ENCODE data around the gene MTURN. TPM values are rescaled to one million over a fixed set of nuclear protein-coding genes. Genes with fewer than 3 reads are reported as not detected.

The MTURN gene
- polyA plus RNA-seq, 3 donors, result 5.9 to 7.9 (median 7.5) TPM

- TF ChIP-seq CTCF (IDR thresholded peaks at IDR 0.05), result no peak
- no CpG with 5 or more reads among the region's 2 CpGs for WGBS (ENCODE audit: insufficient coverage)
- intact Hi-C loops (cut with micrococcal nuclease), result no loop called here
Observed at GRCh38 chr7:30180718-30181117, 45.9 kb downstream of the MTURN start.

GRCh38 chr7:30181211-30181610 lies 46.4 kb downstream of the MTURN start:
- Histone ChIP-seq H3K9me3 (replicated peaks in 1 of 2; ENCODE audit: control insufficient read depth in 1 of 2, insufficient read depth in 1 of 2, low read length in 2 of 2) (peaks cover 1 to 5% of the 10 kb centered on the region in 2 donors), H3K36me3 (replicated peaks in 1 of 2; ENCODE audit: control insufficient read depth in 1 of 2, insufficient read depth in 2 of 2, low read length in 2 of 2) (no peaks in the 10 kb centered on the region), H3K4me2 (replicated peaks; ENCODE audit: extremely low read depth, low read length, poor library complexity, severe bottlenecking) (no peak overlapping the region), H3K4me1 (ENCODE audit: control insufficient read depth in 1 of 2, insufficient read depth in 2 of 2, low read length in 2 of 2) (peaks cover 67 to 73% of the 10 kb centered on the region in 2 donors), H3K4me3 (replicated peaks in 1 of 3; ENCODE audit: low read depth in 2 of 3, low read length in 3 of 3) (no peak overlapping the region), H3K27me3 (ENCODE audit: control insufficient read depth in 2 of 2, insufficient read depth in 2 of 2, low read length in 2 of 2) (no peaks in the 10 kb centered on the region), H3K9ac (ENCODE audit: insufficient read depth, low read length, poor library complexity, severe bottlenecking) (no peak overlapping the region), H3K27ac (ENCODE audit: low read depth in 1 of 2, low read length in 2 of 2) (no peak overlapping the region), H2AFZ (ENCODE audit: insufficient read depth, low read depth, low read length, poor library complexity, severe bottlenecking) (no peak overlapping the region), H3K79me2 (ENCODE audit: insufficient read depth, low read length) (no peaks in the 10 kb centered on the region), H4K20me1 (ENCODE audit: insufficient read depth, low read length) (no peaks in the 10 kb centered on the region)
- intact Hi-C loops (cut with micrococcal nuclease), result no loop called here
- Mint-ChIP-seq H3K9me3 (peaks cover 5 to 11% (median 7%) of the 10 kb centered on the region in 7 donors), H3K4me1 (peaks cover 70% of the 10 kb centered on the region), H3K27ac (no peak overlapping the region), H3K4me3 (no peak overlapping the region), H3K27me3 (ENCODE audit: low read depth in 3 of 3) (no peaks in the 10 kb centered on the region), H3K36me3 (peaks cover 5 to 7% of the 10 kb centered on the region in 2 donors)
- WGBS (ENCODE audit: insufficient coverage), result 97% methylated on average over 6 of the region's 6 CpGs
- no peak for DNase-seq
- no peak for TF ChIP-seq CTCF (IDR thresholded peaks at IDR 0.05)

More at GRCh38 chr7:30180718-30181117, 45.9 kb downstream of the MTURN start:
- Histone ChIP-seq H3K27me3 (ENCODE audit: control insufficient read depth in 2 of 2, insufficient read depth in 2 of 2, low read length in 2 of 2) (no peaks in the 10 kb centered on the region), H3K36me3 (replicated peaks in 1 of 2; ENCODE audit: control insufficient read depth in 1 of 2, insufficient read depth in 2 of 2, low read length in 2 of 2) (no peaks in the 10 kb centered on the region), H3K27ac (ENCODE audit: low read depth in 1 of 2, low read length in 2 of 2) (no peak overlapping the region), H3K4me2 (replicated peaks; ENCODE audit: extremely low read depth, low read length, poor library complexity, severe bottlenecking) (no peak overlapping the region), H3K9ac (ENCODE audit: insufficient read depth, low read length, poor library complexity, severe bottlenecking) (no peak overlapping the region), H3K4me3 (replicated peaks in 1 of 3; ENCODE audit: low read depth in 2 of 3, low read length in 3 of 3) (no peak overlapping the region), H3K9me3 (replicated peaks in 1 of 2; ENCODE audit: control insufficient read depth in 1 of 2, insufficient read depth in 1 of 2, low read length in 2 of 2) (peaks cover 0 to 4% of the 10 kb centered on the region in 2 donors), H3K79me2 (ENCODE audit: insufficient read depth, low read length) (no peaks in the 10 kb centered on the region), H4K20me1 (ENCODE audit: insufficient read depth, low read length) (no peaks in the 10 kb centered on the region), H2AFZ (ENCODE audit: insufficient read depth, low read depth, low read length, poor library complexity, severe bottlenecking) (no peak overlapping the region), H3K4me1 (ENCODE audit: control insufficient read depth in 1 of 2, insufficient read depth in 2 of 2, low read length in 2 of 2) (peaks cover 72 to 77% of the 10 kb centered on the region in 2 donors)
- Mint-ChIP-seq H3K4me1 (peaks cover 75% of the 10 kb centered on the region), H3K27me3 (ENCODE audit: low read depth in 3 of 3) (no peaks in the 10 kb centered on the region), H3K36me3 (peaks cover 5 to 7% of the 10 kb centered on the region in 2 donors), H3K27ac (no peak overlapping the region), H3K4me3 (no peak overlapping the region), H3K9me3 (peaks cover 3 to 9% (median 6%) of the 10 kb centered on the region in 7 donors)
- DNase-seq, result no peak

All from CD14-positive monocyte (primary cell).